ENCODE measurements around the gene NCMAP.

The NCMAP gene

DNA sequence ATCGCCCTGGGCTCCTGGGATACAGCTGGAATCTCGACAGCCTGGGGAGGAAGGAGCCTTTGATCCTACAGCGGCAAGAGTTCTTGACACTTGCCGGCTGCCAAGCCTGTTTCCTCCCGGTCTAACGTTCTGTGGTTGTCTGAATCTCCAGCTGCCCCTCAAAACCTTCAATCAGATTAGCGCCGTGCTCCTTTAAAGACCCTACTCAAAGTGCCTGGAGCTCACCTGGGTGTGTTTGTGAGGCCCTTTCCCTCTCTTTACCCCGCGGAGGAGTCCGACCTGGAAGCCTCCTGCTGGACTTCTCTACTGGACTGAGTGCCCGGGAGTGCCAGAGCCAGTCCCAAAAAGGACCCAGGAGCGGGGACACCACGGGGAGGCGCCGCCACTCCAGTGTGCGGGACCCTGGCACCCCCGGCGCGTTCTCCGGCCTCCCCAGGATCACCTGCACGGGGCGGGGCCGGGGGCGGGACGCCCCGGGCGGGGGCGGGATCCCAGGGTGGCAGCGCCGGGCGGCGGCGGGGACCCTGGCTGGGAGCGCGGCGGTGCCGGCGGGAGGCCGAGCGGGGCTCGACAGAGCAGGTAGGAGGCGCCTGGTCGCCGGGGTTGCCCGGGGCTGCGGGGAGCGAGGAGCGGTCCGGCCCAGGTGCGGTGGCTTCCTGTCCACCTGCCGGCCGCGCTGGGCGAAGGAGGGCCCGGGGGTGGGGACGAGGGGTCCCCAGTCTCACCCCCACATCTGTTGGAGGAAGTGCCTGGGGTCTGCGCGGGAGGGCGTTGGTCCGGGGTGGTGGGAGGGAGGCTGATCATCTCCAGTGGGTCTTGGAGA is at the start of gene NCMAP:
Gene NCMAP, plus strand, starts transcription at position 497 of the 823 bp plus-strand sequence. CDS start 39,344 bp downstream, outside the sequence.
- Histone ChIP-seq H3K4me1 (ENCODE audit: low read depth, poor library complexity, severe bottlenecking) (peaks cover 44% of the 10 kb centered on the region), H3K27ac (no peak within 1 kb of the TSS; the same call in 1 of the 2 replicates), H4K20me1 (ENCODE audit: insufficient read depth) (no peaks in the 10 kb centered on the region), H3K27me3 (ENCODE audit: insufficient read depth, low read depth) (no peaks in the 10 kb centered on the region), H3K79me2 (ENCODE audit: insufficient read depth, low read depth) (no peaks in the 10 kb centered on the region), H2AFZ (ENCODE audit: low read depth) (no peak within 1 kb of the TSS), H3K36me3 (ENCODE audit: insufficient read depth) (no peaks in the 10 kb centered on the region), H3K9ac (no peak within 1 kb of the TSS), H3K4me3 (IDR thresholded peaks at IDR 0.05; ENCODE audit: insufficient read depth, low read depth, low read length) (no peak within 1 kb of the TSS), H3K4me2 (peak within 1 kb of the TSS; percentile 33; the same call in 1 of the 2 replicates)
- no peak for TF ChIP-seq CTCF (conservative IDR thresholded peaks at IDR 0.05; ENCODE audit: low read depth, low read length)

- Histone ChIP-seq H3K36me3 (ENCODE audit: insufficient read depth) (no peaks in the 10 kb centered on the region), H3K4me3 (IDR thresholded peaks at IDR 0.05; ENCODE audit: insufficient read depth, low read depth, low read length) (no peak overlapping the region), H3K27ac (no peak overlapping the region), H4K20me1 (ENCODE audit: insufficient read depth) (no peaks in the 10 kb centered on the region), H3K4me1 (ENCODE audit: low read depth, poor library complexity, severe bottlenecking) (peaks cover 11% of the 10 kb centered on the region), H3K79me2 (ENCODE audit: insufficient read depth, low read depth) (no peaks in the 10 kb centered on the region), H3K4me2 (no peak overlapping the region), H3K27me3 (ENCODE audit: insufficient read depth, low read depth) (no peaks in the 10 kb centered on the region), H2AFZ (ENCODE audit: low read depth) (no peak overlapping the region), H3K9ac (no peak overlapping the region)
- TF ChIP-seq CTCF (conservative IDR thresholded peaks at IDR 0.05; ENCODE audit: low read depth, low read length) = no peak
These were observed 49.1 kb upstream of the NCMAP start for GRCh38 chr1:24506691-24507381.

- Histone ChIP-seq H4K20me1 (ENCODE audit: insufficient read depth) (no peaks in the 10 kb centered on the region), H2AFZ (ENCODE audit: low read depth) (no peak overlapping the region), H3K79me2 (ENCODE audit: insufficient read depth, low read depth) (no peaks in the 10 kb centered on the region), H3K36me3 (ENCODE audit: insufficient read depth) (no peaks in the 10 kb centered on the region), H3K9ac (no peak overlapping the region), H3K27ac (no peak overlapping the region), H3K4me1 (ENCODE audit: low read depth, poor library complexity, severe bottlenecking) (peaks cover 9% of the 10 kb centered on the region), H3K4me3 (IDR thresholded peaks at IDR 0.05; ENCODE audit: insufficient read depth, low read depth, low read length) (no peak overlapping the region), H3K27me3 (ENCODE audit: insufficient read depth, low read depth) (no peaks in the 10 kb centered on the region), H3K4me2 (no peak overlapping the region)
- no peak for TF ChIP-seq CTCF (conservative IDR thresholded peaks at IDR 0.05; ENCODE audit: low read depth, low read length)
These were observed 48.5 kb upstream of the NCMAP start for GRCh38 chr1:24507405-24507804.

DNA sequence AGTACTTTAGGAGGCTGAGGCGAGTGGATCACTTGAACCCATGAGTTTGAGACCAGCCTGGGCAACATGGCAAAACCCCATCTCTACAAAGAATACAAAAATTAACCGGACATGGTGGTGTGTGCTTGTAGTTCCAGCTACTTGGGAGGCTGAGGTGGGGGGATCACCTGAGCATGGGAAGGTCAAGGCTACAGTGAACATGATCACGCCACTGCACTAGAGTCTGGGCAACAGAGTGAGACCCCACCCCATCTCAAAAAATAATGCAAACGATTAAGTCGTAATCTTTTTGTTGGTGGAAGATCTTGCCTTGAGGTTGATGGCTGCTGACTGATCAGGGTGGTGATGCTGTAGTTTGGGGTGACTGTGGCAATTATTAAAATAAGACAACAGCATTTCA is 47.0 kb upstream of the NCMAP start:
- Histone ChIP-seq H3K9ac (no peak overlapping the region), H3K4me1 (ENCODE audit: low read depth, poor library complexity, severe bottlenecking) (peaks cover 2% of the 10 kb centered on the region), H4K20me1 (ENCODE audit: insufficient read depth) (no peaks in the 10 kb centered on the region), H3K4me2 (no peak overlapping the region), H3K27ac (no peak overlapping the region), H3K4me3 (IDR thresholded peaks at IDR 0.05; ENCODE audit: insufficient read depth, low read depth, low read length) (no peak overlapping the region), H3K36me3 (ENCODE audit: insufficient read depth) (no peaks in the 10 kb centered on the region), H3K79me2 (ENCODE audit: insufficient read depth, low read depth) (no peaks in the 10 kb centered on the region), H2AFZ (ENCODE audit: low read depth) (no peak overlapping the region), H3K27me3 (ENCODE audit: insufficient read depth, low read depth) (no peaks in the 10 kb centered on the region)
- TF ChIP-seq CTCF (conservative IDR thresholded peaks at IDR 0.05; ENCODE audit: low read depth, low read length) = no peak

Data from KMS-11 (cell line).